Liver (tissue), 9 donors: ENCODE results near the gene CCDC30. TPM values are rescaled to one million over a fixed set of nuclear protein-coding genes. Genes with fewer than 3 reads are reported as not detected.

ENCODE experiments used
- DNase-seq: peaks from one replicate; pipeline ENCODE4 v3.0.0-alpha.2; 2017; ENCODE audit warnings: low spot score
- H3K27ac ChIP-seq, 2 donors: one replicate each; pipeline ENCODE4 v1.7.0; 2013; ENCODE audit warnings: inconsistent platforms in 2 of 2, low read length in 2 of 2, control low read depth in 1 of 2, low read depth in 1 of 2, mild to moderate bottlenecking in 1 of 2
- H3K27me3 ChIP-seq, 4 donors: one replicate each; pipeline versions ENCODE4 v1.6.1 to v1.7.0; 2013; ENCODE audit warnings: low read length in 3 of 4, inconsistent platforms in 1 of 4, mild to moderate bottlenecking in 1 of 4, moderate library complexity in 1 of 4; ENCODE audit not compliant: control insufficient read depth in 4 of 4, insufficient read depth in 4 of 4
- H3K36me3 ChIP-seq, 4 donors: one replicate each; pipeline versions ENCODE4 v1.6.1 to v1.7.0; 2013; ENCODE audit warnings: low read length in 3 of 4, mild to moderate bottlenecking in 3 of 4, low read depth in 1 of 4, moderate library complexity in 1 of 4; ENCODE audit not compliant: control insufficient read depth in 4 of 4, insufficient read depth in 3 of 4
- H3K4me1 ChIP-seq, 4 donors: one replicate each; pipeline versions ENCODE4 v1.6.1 to v1.7.0; 2013; ENCODE audit warnings: low read length in 3 of 4, mild to moderate bottlenecking in 3 of 4, moderate library complexity in 1 of 4; ENCODE audit not compliant: control insufficient read depth in 4 of 4, insufficient read depth in 4 of 4
- H3K4me3 ChIP-seq, 3 donors: one replicate each; pipeline versions ENCODE4 v1.6.1 to v1.7.0; 2013; ENCODE audit warnings: low read length in 3 of 3, control low read depth in 1 of 3, low read depth in 1 of 3, mild to moderate bottlenecking in 1 of 3
- H3K9ac ChIP-seq, 2 donors: one replicate each; pipeline ENCODE4 v1.7.0; 2013; ENCODE audit warnings: low read length in 2 of 2, mild to moderate bottlenecking in 2 of 2, moderate library complexity in 2 of 2, control low read depth in 1 of 2, low read depth in 1 of 2
- H3K9me3 ChIP-seq, 4 donors: one replicate each; pipeline versions ENCODE4 v1.6.1 to v1.7.0; 2013; ENCODE audit warnings: low read length in 3 of 4; ENCODE audit not compliant: control insufficient read depth in 4 of 4
- ATF3 ChIP-seq: IDR thresholded peaks from 2 replicates; pipeline ENCODE4 v1.6.1; 2016; ENCODE audit warnings: antibody characterized with exemption
- EGR1 ChIP-seq, 2 donors: IDR thresholded peaks; 2 replicates each; pipeline ENCODE4 v1.6.1; 2016 to 2018; ENCODE audit warnings: antibody characterized with exemption in 2 of 2, low read depth in 2 of 2
- FOXA1 ChIP-seq: IDR thresholded peaks from 2 replicates; pipeline ENCODE4 v1.6.1; 2016; ENCODE audit warnings: antibody characterized with exemption
- FOXA2 ChIP-seq: IDR thresholded peaks from 2 replicates; pipeline ENCODE4 v1.6.1; 2016; ENCODE audit warnings: antibody characterized with exemption
- GABPA ChIP-seq, 2 donors: IDR thresholded peaks in 1 of 2; conservative IDR thresholded peaks in 1 of 2; 2 replicates each; pipeline ENCODE4 v1.6.1; 2016; ENCODE audit warnings: antibody characterized with exemption in 2 of 2, mild to moderate bottlenecking in 1 of 2, moderate library complexity in 1 of 2
- HNF4A ChIP-seq, 2 donors: conservative IDR thresholded peaks; 2 replicates each; pipeline ENCODE4 v1.6.1; 2016; ENCODE audit warnings: antibody characterized with exemption in 2 of 2, mild to moderate bottlenecking in 2 of 2
- HNF4G ChIP-seq: IDR thresholded peaks from 2 replicates; pipeline ENCODE4 v1.6.1; 2016; ENCODE audit warnings: antibody characterized with exemption
- JUND ChIP-seq, 2 donors: IDR thresholded peaks; 2 replicates each; pipeline ENCODE4 v1.6.1; 2016; ENCODE audit warnings: antibody characterized with exemption in 2 of 2
- RAD21 ChIP-seq, 2 donors: IDR thresholded peaks; 2 replicates each; pipeline ENCODE4 v1.6.1; 2016; ENCODE audit warnings: antibody characterized with exemption in 2 of 2, mild to moderate bottlenecking in 2 of 2
- SP1 ChIP-seq: IDR thresholded peaks from 2 replicates; pipeline ENCODE4 v1.6.1; 2018; ENCODE audit warnings: antibody characterized with exemption, mild to moderate bottlenecking
- TAF1 ChIP-seq: conservative IDR thresholded peaks from 2 replicates; pipeline ENCODE4 v1.6.1; 2016; ENCODE audit warnings: antibody characterized with exemption, mild to moderate bottlenecking
- YY1 ChIP-seq: IDR thresholded peaks from 2 replicates; pipeline ENCODE4 v1.6.1; 2016; ENCODE audit warnings: antibody characterized with exemption, mild to moderate bottlenecking
- WGBS: extraction: QIAGEN DNeasy Blood & Tissue Kit; methylation state at CpG from one replicate; pipeline ENCODE4 v1.1.7; 2013; 5-methylcytosine and 5-hydroxymethylcytosine counted together
- polyA plus RNA-seq, 2 donors: library from polyadenylated mRNA; stranded (reverse) in 1 of 2; unstranded in 1 of 2; fragments of 200-250 nt in 1 of 2; fragments of >200 nt in 1 of 2; fragmentation: Nextera tagmentation in 1 of 2; extraction: Ambion mirVana in 1 of 2; gene quantifications; one replicate each; pipeline versions ENCODE4 v1.2.1 to v1.2.3, GENCODE V29; 2013 to 2015
- total RNA-seq, 2 donors: library from RNA; depleted of rRNA; stranded (reverse); fragments of >200 nt; gene quantifications; one replicate each; pipeline ENCODE4 v1.2.3, GENCODE V29; 2014
- TF ChIP-seq, protein P1 (sequence below): IDR thresholded peaks from 2 replicates; pipeline ENCODE4 v1.6.1; 2016; ENCODE audit warnings: antibody characterized with exemption
- TF ChIP-seq, protein P2 (sequence below): fragments of 150-350 bp; IDR thresholded peaks from 2 replicates; pipeline ENCODE4 v1.5.1; 2017; ENCODE audit warnings: improper control_type of control experiment, low read depth, low read length; ENCODE audit not compliant: missing input control
- TF ChIP-seq, protein P3 (sequence below): IDR thresholded peaks from 2 replicates; pipeline ENCODE4 v1.6.1; 2016; ENCODE audit warnings: antibody characterized with exemption
- donor health status: healthy.
- donor health status: healthy.
- donor health status: healthy.
- donor health status: healthy.
- donor health status: healthy.

The CCDC30 gene
- total and polyA plus RNA-seq, 4 donors, result 0.07 to 2.0 (median 1.3) TPM

DNA sequence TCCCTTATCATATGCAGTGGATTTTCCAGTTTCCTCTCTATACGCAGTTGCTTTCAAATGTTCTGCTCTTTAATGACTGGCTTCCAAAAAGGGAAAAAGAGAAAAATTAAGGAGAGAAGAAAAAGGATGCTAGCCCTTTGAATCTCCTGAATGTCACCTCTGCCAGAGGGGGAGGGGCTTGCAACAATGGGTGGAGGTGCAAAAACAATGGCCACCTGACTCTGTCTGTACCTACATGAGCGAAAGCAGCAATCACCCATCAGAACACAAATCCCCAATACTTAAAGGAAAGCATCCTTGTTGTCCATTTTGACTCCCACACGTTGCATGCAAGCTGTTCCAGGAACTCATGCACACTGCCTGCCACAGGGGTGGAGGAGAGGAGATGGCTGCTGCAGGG, 61.2 kb downstream of the CCDC30 start:
- DNase-seq, result no peak
- no peak overlapping the region for H3K27ac ChIP-seq
- H3K9ac ChIP-seq, result no peak overlapping the region
- H3K4me1 ChIP-seq, result peaks cover 0 to 2% (median 0%) of the 10 kb centered on the region in 4 donors
- TF ChIP-seq FOXA1 (no peak), JUND (IDR thresholded peaks at IDR 0.05) (no peak), SP1 (no peak), TAF1 (no peak), HNF4G (no peak), ATF3 (no peak), GABPA (IDR thresholded peaks at IDR 0.05 in 1 of 2, conservative IDR thresholded peaks at IDR 0.05 in 1 of 2) (no peak), YY1 (no peak), RAD21 (IDR thresholded peaks at IDR 0.05) (no peak), HNF4A (conservative IDR thresholded peaks at IDR 0.05) (no peak), EGR1 (IDR thresholded peaks at IDR 0.05; ENCODE audit: low read depth in 2 of 2) (no peak)
- TF ChIP-seq, protein P1, sequence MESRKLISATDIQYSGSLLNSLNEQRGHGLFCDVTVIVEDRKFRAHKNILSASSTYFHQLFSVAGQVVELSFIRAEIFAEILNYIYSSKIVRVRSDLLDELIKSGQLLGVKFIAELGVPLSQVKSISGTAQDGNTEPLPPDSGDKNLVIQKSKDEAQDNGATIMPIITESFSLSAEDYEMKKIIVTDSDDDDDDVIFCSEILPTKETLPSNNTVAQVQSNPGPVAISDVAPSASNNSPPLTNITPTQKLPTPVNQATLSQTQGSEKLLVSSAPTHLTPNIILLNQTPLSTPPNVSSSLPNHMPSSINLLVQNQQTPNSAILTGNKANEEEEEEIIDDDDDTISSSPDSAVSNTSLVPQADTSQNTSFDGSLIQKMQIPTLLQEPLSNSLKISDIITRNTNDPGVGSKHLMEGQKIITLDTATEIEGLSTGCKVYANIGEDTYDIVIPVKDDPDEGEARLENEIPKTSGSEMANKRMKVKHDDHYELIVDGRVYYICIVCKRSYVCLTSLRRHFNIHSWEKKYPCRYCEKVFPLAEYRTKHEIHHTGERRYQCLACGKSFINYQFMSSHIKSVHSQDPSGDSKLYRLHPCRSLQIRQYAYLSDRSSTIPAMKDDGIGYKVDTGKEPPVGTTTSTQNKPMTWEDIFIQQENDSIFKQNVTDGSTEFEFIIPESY, result no peak
- TF ChIP-seq, protein P2, sequence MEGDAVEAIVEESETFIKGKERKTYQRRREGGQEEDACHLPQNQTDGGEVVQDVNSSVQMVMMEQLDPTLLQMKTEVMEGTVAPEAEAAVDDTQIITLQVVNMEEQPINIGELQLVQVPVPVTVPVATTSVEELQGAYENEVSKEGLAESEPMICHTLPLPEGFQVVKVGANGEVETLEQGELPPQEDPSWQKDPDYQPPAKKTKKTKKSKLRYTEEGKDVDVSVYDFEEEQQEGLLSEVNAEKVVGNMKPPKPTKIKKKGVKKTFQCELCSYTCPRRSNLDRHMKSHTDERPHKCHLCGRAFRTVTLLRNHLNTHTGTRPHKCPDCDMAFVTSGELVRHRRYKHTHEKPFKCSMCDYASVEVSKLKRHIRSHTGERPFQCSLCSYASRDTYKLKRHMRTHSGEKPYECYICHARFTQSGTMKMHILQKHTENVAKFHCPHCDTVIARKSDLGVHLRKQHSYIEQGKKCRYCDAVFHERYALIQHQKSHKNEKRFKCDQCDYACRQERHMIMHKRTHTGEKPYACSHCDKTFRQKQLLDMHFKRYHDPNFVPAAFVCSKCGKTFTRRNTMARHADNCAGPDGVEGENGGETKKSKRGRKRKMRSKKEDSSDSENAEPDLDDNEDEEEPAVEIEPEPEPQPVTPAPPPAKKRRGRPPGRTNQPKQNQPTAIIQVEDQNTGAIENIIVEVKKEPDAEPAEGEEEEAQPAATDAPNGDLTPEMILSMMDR, result no peak
- TF ChIP-seq, protein P3, sequence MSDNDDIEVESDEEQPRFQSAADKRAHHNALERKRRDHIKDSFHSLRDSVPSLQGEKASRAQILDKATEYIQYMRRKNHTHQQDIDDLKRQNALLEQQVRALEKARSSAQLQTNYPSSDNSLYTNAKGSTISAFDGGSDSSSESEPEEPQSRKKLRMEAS, result no peak
- H3K27me3 ChIP-seq, result no peaks in the 10 kb centered on the region
- no peak overlapping the region for H3K4me3 ChIP-seq
- 80% methylated on average over 3 of the region's 3 CpGs for WGBS
- no peaks in the 10 kb centered on the region for H3K36me3 ChIP-seq
- no peaks in the 10 kb centered on the region for H3K9me3 ChIP-seq

DNA sequence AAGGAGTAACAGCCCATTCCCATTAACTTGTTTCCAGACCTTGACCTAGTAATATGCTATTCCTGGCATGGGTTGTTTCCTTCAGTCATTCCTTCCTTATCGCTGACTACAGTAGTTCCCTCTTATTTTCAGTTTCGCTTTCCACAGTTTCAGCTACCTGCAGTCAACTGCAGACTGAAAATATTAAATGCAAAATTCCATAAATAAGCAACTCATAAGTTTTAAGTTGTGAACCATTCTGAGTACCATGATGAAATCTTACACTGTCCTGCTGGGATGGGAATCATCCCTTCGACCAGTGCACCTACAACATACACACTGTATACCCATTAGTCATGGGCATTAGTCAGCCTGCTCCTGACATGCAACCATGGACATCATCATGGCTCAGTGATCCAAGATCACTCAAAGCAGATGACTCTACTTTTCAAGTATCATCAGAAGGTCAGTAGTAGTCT, 66.7 kb downstream of the CCDC30 start:
- Histone ChIP-seq H3K9ac (no peak overlapping the region), H3K27me3 (no peaks in the 10 kb centered on the region), H3K36me3 (no peaks in the 10 kb centered on the region), H3K4me3 (no peak overlapping the region), H3K9me3 (no peaks in the 10 kb centered on the region), H3K4me1 (peaks cover 0 to 2% (median 1%) of the 10 kb centered on the region in 4 donors), H3K27ac (no peak overlapping the region)
- TF ChIP-seq FOXA2 (no peak), SP1 (no peak), TAF1 (no peak), ATF3 (no peak)
- TF ChIP-seq, protein P3, result no peak
- TF ChIP-seq, protein P1, result no peak
- no peak for DNase-seq
- 70% methylated on average over 3 of the region's 3 CpGs for WGBS
